ENCODE data around the gene HMGCLL1. TPM values are rescaled to one million over a fixed set of nuclear protein-coding genes. Genes with fewer than 3 reads are reported as not detected.

Gene HMGCLL1
- total RNA-seq, 4 donors from 2014 or later = 0.83 to 4.3 (median 1.6) TPM

- Histone ChIP-seq H3K27ac (replicated peaks in 1 of 4) (no peak overlapping the region), H3K9me3 (no peaks in the 10 kb centered on the region), H3K27me3 (no peaks in the 10 kb centered on the region), H3K4me1 (no peaks in the 10 kb centered on the region), H3K4me3 (no peak overlapping the region), H3K36me3 (no peaks in the 10 kb centered on the region)
- no peak for DNase-seq (ENCODE audit: extremely low spot score)
- WGBS = 81% methylated on average over 2 of the region's 2 CpGs
- TF ChIP-seq EP300 (IDR thresholded peaks at IDR 0.05) = no peak
- no peak for TF ChIP-seq POLR2A (IDR thresholded peaks at IDR 0.05; ENCODE audit: low read depth)
- TF ChIP-seq, protein P1, sequence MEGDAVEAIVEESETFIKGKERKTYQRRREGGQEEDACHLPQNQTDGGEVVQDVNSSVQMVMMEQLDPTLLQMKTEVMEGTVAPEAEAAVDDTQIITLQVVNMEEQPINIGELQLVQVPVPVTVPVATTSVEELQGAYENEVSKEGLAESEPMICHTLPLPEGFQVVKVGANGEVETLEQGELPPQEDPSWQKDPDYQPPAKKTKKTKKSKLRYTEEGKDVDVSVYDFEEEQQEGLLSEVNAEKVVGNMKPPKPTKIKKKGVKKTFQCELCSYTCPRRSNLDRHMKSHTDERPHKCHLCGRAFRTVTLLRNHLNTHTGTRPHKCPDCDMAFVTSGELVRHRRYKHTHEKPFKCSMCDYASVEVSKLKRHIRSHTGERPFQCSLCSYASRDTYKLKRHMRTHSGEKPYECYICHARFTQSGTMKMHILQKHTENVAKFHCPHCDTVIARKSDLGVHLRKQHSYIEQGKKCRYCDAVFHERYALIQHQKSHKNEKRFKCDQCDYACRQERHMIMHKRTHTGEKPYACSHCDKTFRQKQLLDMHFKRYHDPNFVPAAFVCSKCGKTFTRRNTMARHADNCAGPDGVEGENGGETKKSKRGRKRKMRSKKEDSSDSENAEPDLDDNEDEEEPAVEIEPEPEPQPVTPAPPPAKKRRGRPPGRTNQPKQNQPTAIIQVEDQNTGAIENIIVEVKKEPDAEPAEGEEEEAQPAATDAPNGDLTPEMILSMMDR (IDR thresholded peaks at IDR 0.05) = no peak
- no peak for TF ChIP-seq POLR2AphosphoS5 (IDR thresholded peaks at IDR 0.05)
- intact Hi-C loops (cut with DNase I) = no loop called here
Measured at GRCh38 chr6:55531496-55531895, 47.5 kb downstream of the HMGCLL1 start.

DNA sequence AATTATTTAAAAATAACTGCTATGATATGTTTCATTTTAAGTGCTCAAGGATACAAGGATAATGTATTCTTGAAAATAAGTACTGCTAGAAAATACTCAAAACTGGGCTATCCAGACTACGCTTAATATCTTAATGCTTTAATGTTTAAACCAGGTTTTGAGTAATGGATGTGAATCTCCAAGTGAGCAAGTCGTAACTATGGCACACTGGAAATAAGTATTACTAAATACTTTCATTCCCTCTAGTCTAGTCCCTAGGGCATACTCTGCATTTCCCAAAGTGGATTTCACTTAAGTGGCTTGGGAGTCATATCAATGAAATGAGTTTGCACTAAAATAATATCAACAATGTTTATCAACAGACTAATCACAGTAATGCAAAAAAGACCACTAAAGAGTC lies 48.1 kb downstream of the HMGCLL1 start:
- WGBS = 75% methylated on average over 2 of the region's 2 CpGs
- Histone ChIP-seq H3K4me1 (no peaks in the 10 kb centered on the region), H3K27me3 (no peaks in the 10 kb centered on the region), H3K9me3 (no peaks in the 10 kb centered on the region), H3K27ac (replicated peaks in 1 of 4) (no peak overlapping the region), H3K36me3 (no peaks in the 10 kb centered on the region), H3K4me3 (no peak overlapping the region)
- intact Hi-C loops (cut with DNase I) = no loop called here
- DNase-seq (ENCODE audit: extremely low spot score) = no peak
- TF ChIP-seq POLR2A (IDR thresholded peaks at IDR 0.05; ENCODE audit: low read depth) (no peak), EP300 (IDR thresholded peaks at IDR 0.05) (no peak), POLR2AphosphoS5 (IDR thresholded peaks at IDR 0.05) (no peak)
- TF ChIP-seq, protein P1 (IDR thresholded peaks at IDR 0.05) = no peak

GRCh38 chr6:55528624-55529023 lies 50.4 kb downstream of the HMGCLL1 start:
- intact Hi-C loops (cut with DNase I) = no loop called here
- no peaks in the 10 kb centered on the region for H3K27me3 ChIP-seq
- no peak overlapping the region for H3K4me3 ChIP-seq
- WGBS = 29% methylated on average over 1 of the region's 1 CpG
- H3K4me1 ChIP-seq = no peaks in the 10 kb centered on the region
- no peaks in the 10 kb centered on the region for H3K36me3 ChIP-seq
- TF ChIP-seq, protein P1 (IDR thresholded peaks at IDR 0.05) = peak in 1 of 3 experiments; percentile 7
- TF ChIP-seq POLR2AphosphoS5 (IDR thresholded peaks at IDR 0.05) = no peak
- H3K9me3 ChIP-seq = no peaks in the 10 kb centered on the region
- H3K27ac ChIP-seq (replicated peaks in 1 of 4) = no peak overlapping the region
- DNase-seq (ENCODE audit: extremely low spot score) = no peak

DNA sequence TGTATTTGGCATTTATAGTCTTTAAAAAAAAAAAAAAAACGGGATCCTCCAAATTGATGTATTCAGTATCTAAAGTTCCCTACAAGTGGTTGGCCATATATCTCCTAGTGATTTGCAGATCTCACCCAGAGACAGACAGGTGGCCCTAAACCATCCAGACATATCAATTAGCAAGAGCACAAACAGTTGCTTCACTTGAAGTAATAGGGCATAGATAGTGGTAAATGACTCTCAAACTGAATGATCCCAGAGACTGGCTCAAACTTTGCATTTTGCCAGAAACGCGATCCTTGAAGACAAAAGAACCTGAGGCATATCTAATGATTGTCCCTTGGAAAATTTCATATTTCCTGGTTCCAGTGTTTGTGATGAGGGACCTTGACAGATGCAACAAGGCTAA lies 54.6 kb downstream of the HMGCLL1 start:
- Histone ChIP-seq H3K4me1 (no peaks in the 10 kb centered on the region), H3K36me3 (no peaks in the 10 kb centered on the region), H3K4me3 (no peak overlapping the region), H3K9me3 (no peaks in the 10 kb centered on the region), H3K27ac (replicated peaks in 1 of 4) (no peak overlapping the region), H3K27me3 (no peaks in the 10 kb centered on the region)
- intact Hi-C loops (cut with DNase I) = no loop called here
- no peak for DNase-seq (ENCODE audit: extremely low spot score)
- TF ChIP-seq POLR2A (IDR thresholded peaks at IDR 0.05; ENCODE audit: low read depth) = no peak
- TF ChIP-seq, protein P1 (IDR thresholded peaks at IDR 0.05) = no peak
- no peak for TF ChIP-seq POLR2AphosphoS5 (IDR thresholded peaks at IDR 0.05)
- no peak for TF ChIP-seq EP300 (IDR thresholded peaks at IDR 0.05)
- WGBS = 88% methylated on average over 3 of the region's 3 CpGs

DNA sequence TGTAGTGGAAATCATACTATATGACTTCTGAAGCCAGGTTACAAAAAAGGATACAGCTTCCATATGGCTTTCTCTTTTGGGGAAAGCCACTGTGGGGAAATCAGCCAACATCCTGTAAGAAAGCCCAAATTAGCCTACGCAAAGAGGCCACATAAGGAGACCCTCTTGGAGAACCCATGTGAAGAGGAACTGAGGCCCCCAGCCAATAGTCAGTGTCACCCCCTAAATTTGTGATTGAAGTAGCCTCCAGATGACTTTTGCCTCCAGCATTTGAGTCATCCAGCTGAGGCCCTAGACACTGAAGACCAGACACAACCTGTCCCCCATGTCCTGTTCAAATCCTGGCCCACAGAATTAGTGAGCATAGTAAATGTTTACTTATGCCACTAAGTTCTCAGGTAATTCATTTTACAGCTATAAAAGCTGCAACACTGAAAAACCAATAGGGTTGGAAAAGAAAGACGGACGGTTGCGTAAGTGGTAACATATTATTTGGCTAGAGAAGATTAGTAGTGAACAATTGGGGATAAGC lies 60.4 kb downstream of the HMGCLL1 start:
- TF ChIP-seq, protein P1 (IDR thresholded peaks at IDR 0.05) = no peak
- no peak for TF ChIP-seq POLR2AphosphoS5 (IDR thresholded peaks at IDR 0.05)
- no peak for TF ChIP-seq POLR2A (IDR thresholded peaks at IDR 0.05; ENCODE audit: low read depth)
- no peak for TF ChIP-seq EP300 (IDR thresholded peaks at IDR 0.05)
- Histone ChIP-seq H3K4me1 (no peaks in the 10 kb centered on the region), H3K9me3 (no peaks in the 10 kb centered on the region), H3K36me3 (no peaks in the 10 kb centered on the region), H3K4me3 (no peak overlapping the region), H3K27me3 (no peaks in the 10 kb centered on the region), H3K27ac (replicated peaks in 1 of 4) (no peak overlapping the region)
- intact Hi-C loops (cut with DNase I) = no loop called here
- WGBS = 99% methylated on average over 4 of the region's 4 CpGs
- DNase-seq (ENCODE audit: extremely low spot score) = no peak

Measured in esophagus muscularis mucosa (tissue), 4 donors.